Right lobe of liver (tissue), 6 donors: ENCODE data around the gene SAPCD1. TPM values are rescaled to one million over a fixed set of nuclear protein-coding genes. Genes with fewer than 3 reads are reported as not detected.
"Not testable (repeated sequence)": the region's sequence is repeated elsewhere in the genome, so short reads cannot be mapped to it uniquely, and the experiment has no call there.

ENCODE experiments used
- ATAC-seq, 4 donors: fragments of 200-7000 bp; cut with Tn5 transposase; one replicate each; pipeline ENCODE4 v1.9.1; 2020; ENCODE audit warnings: mild to moderate bottlenecking in 4 of 4, moderate library complexity in 4 of 4
- DNase-seq, 3 donors: peaks; one replicate each; pipeline ENCODE4 v3.0.0-alpha.2; 2020
- H3K27ac ChIP-seq, 3 donors: fragments of 200-600 bp; one replicate each; pipeline ENCODE4 v1.8.0; 2022
- H3K27me3 ChIP-seq, 2 donors: fragments of 200-600 bp; one replicate each; pipeline ENCODE4 v1.8.0; 2022
- H3K36me3 ChIP-seq, 4 donors: fragments of 200-600 bp; sonication (generic) in 1 of 4; one replicate each; pipeline versions ENCODE4 v1.5.1 to v1.8.0; 2017 to 2022; ENCODE audit warnings: control low read depth in 1 of 4
- H3K4me1 ChIP-seq, 4 donors: fragments of 200-600 bp; sonication (generic) in 1 of 4; one replicate each; pipeline versions ENCODE4 v1.5.1 to v1.8.0; 2017 to 2022; ENCODE audit warnings: control low read depth in 1 of 4
- H3K4me3 ChIP-seq, 3 donors: fragments of 200-600 bp; one replicate each; pipeline ENCODE4 v1.8.0; 2022
- H3K9me3 ChIP-seq, 4 donors: fragments of 200-600 bp; sonication (generic) in 1 of 4; one replicate each; pipeline versions ENCODE4 v1.5.1 to v1.8.0; 2017 to 2022; ENCODE audit warnings: control low read depth in 1 of 4
- POLR2A ChIP-seq: fragments of 450-650 bp; IDR thresholded peaks from one replicate; pipeline ENCODE4 v1.6.1; 2017; ENCODE audit warnings: antibody characterized with exemption, mild to moderate bottlenecking
- WGBS: methylation state at CpG from one replicate; pipeline ENCODE4 v1.1.6; 2018; ENCODE audit warnings: low coverage, low lambda C conversion rate; ENCODE audit not compliant: insufficient coverage; ENCODE audit errors: missing lambda C conversion rate; 5-methylcytosine and 5-hydroxymethylcytosine counted together
- intact Hi-C, 2 donors: fragments of 100-400 bp; cut with DNase I; formaldehyde crosslinking; loops; one replicate each; pipeline versions ENCODE4 v1.11.2 to v1.14.1; 2022
- total RNA-seq, 6 experiments: library from RNA; depleted of rRNA in 2 of 6; stranded (reverse); fragments of >200 nt in 2 of 6; fragmentation: NEBNext Ultra II Directional in 3 of 6; extraction: Animal tissue kit (Norgen Biotek cat#: 25700) in 3 of 6; gene quantifications; one replicate each; pipeline versions ENCODE4 v1.1.0 to v1.2.4, GENCODE V29; 2016 to 2023
- TF ChIP-seq, protein P1 (sequence below), 4 donors: fragments of 200-600 bp in 3 of 4; fragments of 450-650 bp in 1 of 4; IDR thresholded peaks; one replicate each; pipeline versions ENCODE4 v1.5.1 to v1.8.0; 2016 to 2022; ENCODE audit warnings: antibody characterized with exemption in 4 of 4, mild to moderate bottlenecking in 2 of 4
- donor health status: DM: no; HTN: yes; CAD: no.
- donor health status: DM: no; HTN: no; CAD: no.
- donor health status: DM: no; HTN: no; CAD: no.
- donor health status: DM: no; HTN: yes; CAD: no.
- donor health status: DM: no; HTN: yes; CAD: no.

Gene SAPCD1
- total RNA-seq, 6 experiments from 2014 or later: 0.62 to 1.6 (median 0.90) TPM; not detected in 1

DNA sequence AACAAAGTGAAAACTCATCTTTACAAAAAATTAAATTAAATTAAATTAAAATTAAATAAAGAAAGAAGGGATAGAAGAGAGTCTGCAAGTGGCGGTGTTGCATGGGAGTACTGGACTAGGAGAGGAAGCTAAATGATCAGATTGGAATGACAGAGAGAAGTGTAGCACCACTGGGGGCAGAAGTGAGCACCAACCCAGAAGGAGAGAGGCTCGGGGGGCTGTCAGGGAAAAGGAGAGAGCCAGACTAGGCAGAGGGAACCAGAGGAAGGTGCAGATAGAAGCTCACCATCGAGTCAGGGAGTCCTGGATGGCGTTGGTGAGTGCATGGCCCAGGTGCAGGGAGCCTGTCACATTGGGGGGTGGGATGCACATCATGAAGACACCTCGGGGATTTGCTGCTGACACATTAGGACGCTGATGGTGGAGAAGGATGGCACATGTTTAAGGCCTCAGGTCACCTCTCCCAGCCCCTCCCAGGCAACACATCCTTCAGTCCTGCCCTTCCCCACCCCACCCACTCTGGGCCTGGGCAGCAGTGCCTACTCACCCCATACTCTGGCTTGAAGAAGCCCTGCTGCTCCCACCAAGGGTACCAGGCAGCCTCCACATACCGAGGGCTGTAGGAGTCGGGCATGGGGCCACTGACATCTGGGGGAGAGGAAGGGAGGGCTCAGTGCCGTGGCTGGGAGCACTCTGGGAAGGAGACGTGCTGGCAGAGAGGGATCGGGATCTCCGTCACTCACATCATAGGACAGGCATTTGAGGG lies 29.1 kb downstream of the SAPCD1 start:
- Histone ChIP-seq H3K27ac (no peak overlapping the region), H3K36me3 (peaks cover 0 to 3% (median 0%) of the 10 kb centered on the region in 4 donors), H3K4me3 (no peak overlapping the region), H3K4me1 (peaks cover 0 to 17% (median 4%) of the 10 kb centered on the region in 4 donors), H3K9me3 (no peaks in the 10 kb centered on the region), H3K27me3 (no peaks in the 10 kb centered on the region)
- WGBS: 54% methylated on average over 5 of the region's 12 CpGs
- peak in 1 of 3 donors; percentile 37 for DNase-seq
- peak in 3 of 4 donors; percentile 22 to 26 (median 26) for ATAC-seq
- intact Hi-C loops: no loop called here
- TF ChIP-seq, protein P1, sequence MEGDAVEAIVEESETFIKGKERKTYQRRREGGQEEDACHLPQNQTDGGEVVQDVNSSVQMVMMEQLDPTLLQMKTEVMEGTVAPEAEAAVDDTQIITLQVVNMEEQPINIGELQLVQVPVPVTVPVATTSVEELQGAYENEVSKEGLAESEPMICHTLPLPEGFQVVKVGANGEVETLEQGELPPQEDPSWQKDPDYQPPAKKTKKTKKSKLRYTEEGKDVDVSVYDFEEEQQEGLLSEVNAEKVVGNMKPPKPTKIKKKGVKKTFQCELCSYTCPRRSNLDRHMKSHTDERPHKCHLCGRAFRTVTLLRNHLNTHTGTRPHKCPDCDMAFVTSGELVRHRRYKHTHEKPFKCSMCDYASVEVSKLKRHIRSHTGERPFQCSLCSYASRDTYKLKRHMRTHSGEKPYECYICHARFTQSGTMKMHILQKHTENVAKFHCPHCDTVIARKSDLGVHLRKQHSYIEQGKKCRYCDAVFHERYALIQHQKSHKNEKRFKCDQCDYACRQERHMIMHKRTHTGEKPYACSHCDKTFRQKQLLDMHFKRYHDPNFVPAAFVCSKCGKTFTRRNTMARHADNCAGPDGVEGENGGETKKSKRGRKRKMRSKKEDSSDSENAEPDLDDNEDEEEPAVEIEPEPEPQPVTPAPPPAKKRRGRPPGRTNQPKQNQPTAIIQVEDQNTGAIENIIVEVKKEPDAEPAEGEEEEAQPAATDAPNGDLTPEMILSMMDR (IDR thresholded peaks at IDR 0.05): peak; percentile 36 to 58 (median 56)
- no peak for TF ChIP-seq POLR2A

DNA sequence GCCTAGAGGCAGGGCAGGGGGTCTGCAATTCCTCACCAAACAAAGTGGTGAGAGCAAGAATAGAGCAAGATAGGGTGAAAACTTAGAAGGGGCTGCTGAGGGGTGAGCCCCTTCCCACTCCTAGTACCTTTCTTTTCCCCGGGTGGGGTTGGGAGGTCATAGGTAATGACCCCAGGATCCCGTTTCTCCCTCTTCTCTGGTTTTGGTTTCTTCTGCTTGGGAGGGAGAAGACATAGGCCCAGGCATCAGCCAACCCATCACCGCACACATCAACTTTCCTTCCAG lies 29.6 kb downstream of the SAPCD1 start:
- WGBS: no CpG with 5 or more reads among the region's 3 CpGs
- Histone ChIP-seq H3K9me3 (no peaks in the 10 kb centered on the region), H3K4me1 (peaks cover 0 to 17% (median 4%) of the 10 kb centered on the region in 4 donors), H3K4me3 (no peak overlapping the region), H3K36me3 (peaks cover 0 to 3% (median 0%) of the 10 kb centered on the region in 4 donors), H3K27ac (no peak overlapping the region), H3K27me3 (no peaks in the 10 kb centered on the region)
- ATAC-seq (no peak), DNase-seq (peak in 1 of 3 donors; percentile 16)
- intact Hi-C loops: no loop called here
- TF ChIP-seq POLR2A: no peak
- TF ChIP-seq, protein P1 (IDR thresholded peaks at IDR 0.05): no peak

DNA sequence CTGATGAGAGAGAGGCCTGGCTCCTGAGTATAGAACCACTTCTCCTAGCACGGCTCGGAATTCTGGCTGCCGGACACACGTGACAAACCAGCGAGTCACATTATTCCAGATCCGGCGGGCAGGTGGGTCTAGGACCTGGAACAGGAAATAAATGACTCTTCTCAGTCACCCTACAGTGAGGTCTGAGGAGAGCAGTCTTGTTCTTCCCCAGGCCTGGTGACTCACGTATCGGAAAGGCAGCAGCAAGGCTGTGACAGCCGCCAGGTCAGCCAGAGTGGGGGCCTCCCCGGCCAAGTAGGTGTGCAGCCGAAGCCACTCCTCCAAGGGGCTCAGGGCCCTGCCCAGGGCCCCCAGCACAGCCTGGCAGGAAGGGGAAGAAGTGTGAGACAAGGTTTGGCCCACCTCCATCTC lies 30.3 kb downstream of the SAPCD1 start:
- no peaks in the 10 kb centered on the region for H3K9me3 ChIP-seq
- no peak for TF ChIP-seq POLR2A
- TF ChIP-seq, protein P1 (IDR thresholded peaks at IDR 0.05): no peak
- ATAC-seq (no peak), DNase-seq (peak in 1 of 3 donors; percentile 27)
- intact Hi-C loops: no loop called here
- H3K27me3 ChIP-seq: no peaks in the 10 kb centered on the region
- WGBS: 84% methylated on average over 8 of the region's 12 CpGs
- H3K36me3 ChIP-seq: peaks cover 0 to 3% (median 0%) of the 10 kb centered on the region in 4 donors
- no peak overlapping the region for H3K27ac ChIP-seq
- no peak overlapping the region for H3K4me3 ChIP-seq
- peaks cover 0 to 17% (median 4%) of the 10 kb centered on the region in 4 donors for H3K4me1 ChIP-seq

DNA sequence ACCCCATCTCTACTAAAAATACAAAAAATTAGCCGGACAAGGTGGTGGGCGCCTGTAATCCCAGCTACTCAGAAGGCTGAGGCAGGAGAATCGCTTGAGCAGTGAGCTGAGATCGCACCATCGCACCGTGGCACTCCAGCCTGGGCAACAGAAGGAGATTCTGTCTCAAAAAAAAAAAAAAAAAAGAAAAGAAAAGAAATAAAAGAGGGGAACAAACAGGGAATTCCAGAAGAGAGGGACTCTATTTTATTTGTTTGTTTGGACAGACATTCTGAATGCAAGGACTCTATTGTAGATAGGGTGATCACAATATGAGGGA lies 31.4 kb downstream of the SAPCD1 start:
- H3K27ac ChIP-seq, H3K4me3 ChIP-seq, H3K9me3 ChIP-seq, ATAC-seq, intact Hi-C loops, H3K27me3 ChIP-seq, H3K36me3 ChIP-seq: not testable (repeated sequence)
- peak in 1 of 3 donors; percentile 7 for DNase-seq
- WGBS: 90% methylated on average over 6 of the region's 6 CpGs
- peaks cover 0 to 17% (median 4%) of the 10 kb centered on the region in 4 donors for H3K4me1 ChIP-seq

DNA sequence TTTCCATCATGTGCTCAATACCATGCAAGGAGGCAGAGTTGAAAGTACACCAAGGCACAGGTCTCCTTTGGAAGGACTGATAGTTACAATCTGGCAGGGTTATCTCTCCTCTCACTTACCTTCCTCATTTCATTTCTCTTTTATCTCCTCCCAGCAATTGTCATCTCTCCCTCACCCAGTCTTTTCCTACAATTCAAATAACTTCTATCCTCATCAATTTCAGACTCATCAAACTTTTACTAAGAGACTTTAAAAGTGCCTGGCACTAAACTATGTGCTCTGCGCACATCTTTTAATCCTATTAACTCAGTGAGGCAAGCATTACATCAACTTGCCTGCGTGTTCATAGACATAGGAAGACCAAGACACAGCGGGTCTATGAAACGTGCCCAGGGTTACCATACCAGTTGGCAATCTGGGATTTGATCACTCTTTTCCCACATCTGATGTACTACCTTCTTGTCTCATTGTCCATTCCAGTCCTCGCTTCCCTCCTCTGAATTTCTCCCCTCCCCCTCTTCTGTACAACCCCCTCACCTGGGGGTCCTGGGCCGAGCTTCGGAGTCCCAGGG lies 31.9 kb downstream of the SAPCD1 start:
- Histone ChIP-seq H3K4me3 (peak overlapping the region; percentile 80 to 97 (median 90)), H3K27ac (peak overlapping the region; percentile 92 to 99 (median 94)), H3K4me1 (peaks cover 0 to 17% (median 4%) of the 10 kb centered on the region in 4 donors), H3K9me3 (no peaks in the 10 kb centered on the region), H3K36me3 (peaks cover 0 to 2% (median 0%) of the 10 kb centered on the region in 4 donors), H3K27me3 (no peaks in the 10 kb centered on the region)
- DNase-seq: no peak
- intact Hi-C loops: no loop called here
- 23% methylated on average over 7 of the region's 7 CpGs for WGBS
- ATAC-seq: no peak
- no peak for TF ChIP-seq POLR2A
- TF ChIP-seq, protein P1 (IDR thresholded peaks at IDR 0.05): no peak
